CD4-positive, alpha-beta memory T cell (primary cell): ENCODE data around the gene TRIM2. TPM values are rescaled to one million over a fixed set of nuclear protein-coding genes. Genes with fewer than 3 reads are reported as not detected.

Experiments used
- CTCF ChIA-PET: fragments of 350-600 bp; sonication (Branson Sonifier 250); formaldehyde crosslinking; loops from one replicate; lab custom pipeline; 2021; ENCODE audit warnings: inconsistent platforms; ENCODE audit not compliant: partially characterized antibody; lab: Charles Lee
- POLR2A ChIA-PET: fragments of 350-600 bp; sonication (Branson Sonifier 250); formaldehyde crosslinking; loops from one replicate; lab custom pipeline; 2021; ENCODE audit not compliant: partially characterized antibody; lab: Charles Lee
- DNase-seq, 5 donors: peaks; one replicate each; pipeline versions ENCODE4 v3.0.0 to v3.0.0-alpha.2; 2020 to 2022; ENCODE audit warnings: mixed read lengths in 1 of 5
- H3K27ac ChIP-seq: one replicate; pipeline ENCODE4 v1.7.0; 2013; ENCODE audit warnings: low read depth, low read length
- H3K27me3 ChIP-seq: 2 replicates; pipeline ENCODE4 v1.7.0; 2013; ENCODE audit warnings: mild to moderate bottlenecking, low read length, moderate library complexity; ENCODE audit not compliant: insufficient read depth
- H3K36me3 ChIP-seq: 2 replicates; pipeline ENCODE4 v1.7.0; 2013; ENCODE audit warnings: mild to moderate bottlenecking, low read length, moderate library complexity; ENCODE audit not compliant: insufficient read depth
- H3K4me1 ChIP-seq: 2 replicates; pipeline ENCODE4 v1.7.0; 2013; ENCODE audit warnings: mild to moderate bottlenecking, low read length, moderate library complexity; ENCODE audit not compliant: insufficient read depth
- H3K4me3 ChIP-seq, 2 donors: one replicate each; pipeline ENCODE4 v1.7.0; 2013; ENCODE audit warnings: low read length in 2 of 2, mild to moderate bottlenecking in 1 of 2
- H3K9me3 ChIP-seq, 2 donors: one replicate each; pipeline ENCODE4 v1.7.0; 2013; ENCODE audit warnings: low read length in 2 of 2, control low read depth in 1 of 2; ENCODE audit not compliant: control insufficient read depth in 1 of 2
- H3K27ac Mint-ChIP-seq, 7 donors: one replicate each; pipeline ENCODE4 v1.8.0; 2020 to 2021; ENCODE audit warnings: mixed read lengths in 7 of 7, mild to moderate bottlenecking in 6 of 7, inconsistent platforms in 3 of 7, moderate library complexity in 3 of 7
- H3K27me3 Mint-ChIP-seq, 2 donors: one replicate each; pipeline ENCODE4 v1.8.0; 2020 to 2021; ENCODE audit warnings: mixed read lengths in 2 of 2
- H3K36me3 Mint-ChIP-seq, 2 donors: one replicate each; pipeline ENCODE4 v1.8.0; 2020 to 2021; ENCODE audit warnings: mixed read lengths in 2 of 2, inconsistent platforms in 1 of 2, mild to moderate bottlenecking in 1 of 2
- H3K4me1 Mint-ChIP-seq, 4 donors: one replicate each; pipeline ENCODE4 v1.8.0; 2020 to 2021; ENCODE audit warnings: mixed read lengths in 4 of 4, mild to moderate bottlenecking in 1 of 4
- H3K4me3 Mint-ChIP-seq, 8 donors: one replicate each; pipeline ENCODE4 v1.8.0; 2020 to 2021; ENCODE audit warnings: mixed read lengths in 8 of 8, mild to moderate bottlenecking in 7 of 8, moderate library complexity in 6 of 8, inconsistent platforms in 3 of 8
- H3K9me3 Mint-ChIP-seq, 8 donors: one replicate each; pipeline ENCODE4 v1.8.0; 2020 to 2021; ENCODE audit warnings: mixed read lengths in 8 of 8, mild to moderate bottlenecking in 5 of 8, inconsistent platforms in 3 of 8, moderate library complexity in 1 of 8
- intact Hi-C: fragments of 100-400 bp; cut with micrococcal nuclease; formaldehyde crosslinking; loops from one replicate; pipeline ENCODE4 v1.15.1; 2023
- polyA plus RNA-seq, 2 donors: library from polyadenylated mRNA; unstranded; fragments of 300-500 nt; fragmentation: Illumina TruSeq; gene quantifications; one replicate each; pipeline ENCODE4 v1.2.3, GENCODE V29; 2021
- total RNA-seq, 2 experiments: library from RNA; stranded (reverse); gene quantifications; one replicate each; pipeline ENCODE4 v1.2.3, GENCODE V29; 2021

Gene TRIM2
- total and polyA plus RNA-seq, 4 experiments from 2014 or later, result 7.5 to 12.3 (median 10.5) TPM

DNA sequence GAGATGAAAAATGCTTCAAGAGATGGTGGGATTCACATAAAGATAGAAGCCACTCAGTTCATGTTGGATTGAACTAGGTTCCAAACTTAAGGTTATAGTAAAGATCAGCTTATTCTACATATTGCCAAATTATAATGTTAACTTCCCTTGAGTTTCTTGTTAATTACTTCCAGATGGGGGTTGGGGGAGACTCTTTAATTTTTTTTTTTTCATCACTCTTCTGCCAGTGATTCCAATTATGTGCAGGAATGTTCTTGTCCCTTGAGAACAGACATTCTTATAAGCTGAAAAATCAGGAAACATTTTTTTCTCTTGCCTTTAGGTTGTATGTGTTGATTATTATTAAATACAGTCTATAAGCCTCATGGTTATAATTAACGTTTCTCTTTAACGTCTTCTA, 170.2 kb downstream of the TRIM2 start:
- ChIA-PET POLR2A (no interaction called here), CTCF (no interaction called here)
- Histone ChIP-seq H3K27me3 (no peaks in the 10 kb centered on the region), H3K9me3 (no peaks in the 10 kb centered on the region), H3K36me3 (no peaks in the 10 kb centered on the region), H3K27ac (no peak overlapping the region), H3K4me3 (no peak overlapping the region), H3K4me1 (no peaks in the 10 kb centered on the region)
- Mint-ChIP-seq H3K9me3 (peaks cover 0 to 11% (median 8%) of the 10 kb centered on the region in 8 donors), H3K4me1 (peaks cover 0 to 6% (median 2%) of the 10 kb centered on the region in 4 donors), H3K27me3 (no peaks in the 10 kb centered on the region), H3K4me3 (no peak overlapping the region), H3K36me3 (peaks cover 0 to 10% of the 10 kb centered on the region in 2 donors), H3K27ac (no peak overlapping the region)
- intact Hi-C loops, result no loop called here
- DNase-seq, result no peak

- Mint-ChIP-seq H3K36me3 (peaks cover 0 to 10% of the 10 kb centered on the region in 2 donors), H3K27ac (no peak overlapping the region)
- POLR2A ChIA-PET, result interaction anchor here (0.6 kb wide), 1 partner anchor 16 kb away, joined by 4 read pairs; no protein-coding TSS in a partner anchor
Observed at GRCh38 chr4:153375303-153375702, 171.1 kb downstream of the TRIM2 start.

DNA sequence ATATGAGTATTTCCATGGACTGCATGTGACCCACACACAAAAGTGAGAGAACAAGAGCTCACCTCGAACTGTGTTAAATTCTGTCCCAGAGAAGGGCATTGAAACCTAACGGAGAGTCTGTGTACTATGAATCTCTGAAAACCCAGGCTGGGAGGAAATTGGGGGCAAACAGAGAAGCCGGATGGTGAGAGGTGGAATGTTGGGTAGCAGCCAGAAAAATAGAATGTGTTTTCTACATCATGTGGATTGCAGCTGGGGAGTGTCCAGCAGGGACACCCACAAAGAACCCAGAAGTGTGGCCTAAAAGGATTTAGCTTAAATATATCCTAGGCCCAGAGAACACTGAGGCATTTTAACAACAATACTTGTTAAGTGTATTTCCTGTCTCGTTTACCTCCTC, 178.9 kb downstream of the TRIM2 start:
- H3K27ac ChIP-seq, result no peak overlapping the region
- H3K9me3 ChIP-seq, result no peaks in the 10 kb centered on the region
- Mint-ChIP-seq H3K9me3 (peaks cover 0 to 2% (median 0%) of the 10 kb centered on the region in 8 donors), H3K27me3 (no peaks in the 10 kb centered on the region), H3K4me3 (no peak overlapping the region), H3K27ac (no peak overlapping the region), H3K36me3 (no peaks in the 10 kb centered on the region), H3K4me1 (peaks cover 0 to 1% (median 0%) of the 10 kb centered on the region in 4 donors)
- no peak for DNase-seq
- ChIA-PET POLR2A (no interaction called here), CTCF (interaction anchor here (1.1 kb wide), 1 partner anchor 9 kb away, joined by 3 read pairs; no protein-coding TSS in a partner anchor)
- no peaks in the 10 kb centered on the region for H3K36me3 ChIP-seq
- H3K4me3 ChIP-seq, result no peak overlapping the region
- no peaks in the 10 kb centered on the region for H3K27me3 ChIP-seq
- intact Hi-C loops, result no loop called here
- no peaks in the 10 kb centered on the region for H3K4me1 ChIP-seq

More at GRCh38 chr4:153375303-153375702, 171.1 kb downstream of the TRIM2 start:
- no peak for DNase-seq
- H3K9me3 Mint-ChIP-seq, result peaks cover 0 to 11% (median 8%) of the 10 kb centered on the region in 8 donors
- no peaks in the 10 kb centered on the region for H3K9me3 ChIP-seq
- CTCF ChIA-PET, result interaction anchor here (1.0 to 1.3 kb wide), 3 partner anchors 11 to 57 kb away, joined by 3 read pairs; no protein-coding TSS in a partner anchor
- no peak overlapping the region for H3K27ac ChIP-seq
- no peaks in the 10 kb centered on the region for H3K27me3 ChIP-seq
- no peaks in the 10 kb centered on the region for H3K36me3 ChIP-seq
- peaks cover 0 to 6% (median 2%) of the 10 kb centered on the region in 4 donors for H3K4me1 Mint-ChIP-seq
- H3K4me3 ChIP-seq, result no peak overlapping the region
- no peaks in the 10 kb centered on the region for H3K4me1 ChIP-seq
- no peaks in the 10 kb centered on the region for H3K27me3 Mint-ChIP-seq
- intact Hi-C loops, result no loop called here
- H3K4me3 Mint-ChIP-seq, result no peak overlapping the region

DNA sequence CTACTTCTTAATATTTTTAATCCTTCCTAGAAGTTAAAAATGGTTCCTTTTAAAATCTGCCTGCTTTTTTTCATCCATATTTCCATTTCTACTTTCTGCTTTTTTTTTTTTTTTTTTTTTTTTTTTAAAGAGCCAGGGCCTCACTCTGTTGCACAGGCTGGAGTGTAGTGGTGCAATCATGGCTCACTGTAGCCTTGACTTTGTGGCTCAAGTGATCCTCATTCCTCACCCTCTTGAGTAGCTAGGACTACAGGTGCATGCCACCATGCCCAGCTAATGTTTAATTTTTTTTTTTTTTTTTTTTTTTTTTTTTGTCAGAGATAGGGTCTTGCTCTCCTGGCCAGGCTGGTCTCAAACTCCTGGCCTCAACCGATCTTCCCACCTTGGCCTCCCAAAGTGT, 179.9 kb downstream of the TRIM2 start:
- no peak overlapping the region for H3K4me3 Mint-ChIP-seq
- CTCF ChIA-PET, result interaction anchor here (1.0 kb wide), 1 partner anchor 135 kb away, joined by 3 read pairs; no protein-coding TSS in a partner anchor

DNA sequence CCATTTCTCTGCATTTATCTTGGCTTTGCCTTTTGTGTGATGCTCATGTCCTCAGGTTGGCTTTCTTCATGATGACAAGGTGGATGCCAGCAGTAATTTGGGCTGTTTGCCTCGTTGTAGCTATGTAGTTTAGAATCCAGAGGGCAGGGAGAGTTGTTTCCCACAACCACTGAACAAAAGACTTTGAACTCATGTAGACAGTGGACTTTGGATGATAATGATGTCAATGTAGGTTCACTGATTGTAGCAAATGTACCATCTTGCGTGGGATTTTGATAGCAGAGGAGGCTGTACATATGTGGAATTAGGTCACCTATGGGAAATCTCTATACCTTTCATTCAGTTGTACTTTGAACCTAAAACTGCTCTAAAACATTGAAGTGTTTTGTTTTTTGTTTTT, 181.5 kb downstream of the TRIM2 start:
- Mint-ChIP-seq H3K9me3 (peaks cover 0 to 2% (median 0%) of the 10 kb centered on the region in 8 donors), H3K4me1 (peaks cover 0 to 1% (median 0%) of the 10 kb centered on the region in 4 donors), H3K4me3 (no peak overlapping the region), H3K27me3 (no peaks in the 10 kb centered on the region), H3K36me3 (no peaks in the 10 kb centered on the region), H3K27ac (peak overlapping the region in 2 of 7 donors; percentile 23 to 32)
- Histone ChIP-seq H3K36me3 (no peaks in the 10 kb centered on the region), H3K9me3 (no peaks in the 10 kb centered on the region), H3K4me1 (no peaks in the 10 kb centered on the region), H3K27ac (no peak overlapping the region), H3K4me3 (no peak overlapping the region), H3K27me3 (no peaks in the 10 kb centered on the region)
- CTCF ChIA-PET, result interaction anchor here (0.7 kb wide), 2 partner anchors 34 to 50 kb away, joined by 4 to 6 read pairs; no protein-coding TSS in a partner anchor
- POLR2A ChIA-PET, result no interaction called here
- intact Hi-C loops, result no loop called here
- no peak for DNase-seq

More for the DNA sequence above, 179.9 kb downstream of the TRIM2 start:
- Mint-ChIP-seq H3K27me3 (no peaks in the 10 kb centered on the region), H3K9me3 (peaks cover 0 to 2% (median 0%) of the 10 kb centered on the region in 8 donors), H3K27ac (no peak overlapping the region), H3K36me3 (no peaks in the 10 kb centered on the region), H3K4me1 (peaks cover 0 to 1% (median 0%) of the 10 kb centered on the region in 4 donors)
- no peaks in the 10 kb centered on the region for H3K36me3 ChIP-seq
- H3K4me3 ChIP-seq, result no peak overlapping the region
- H3K9me3 ChIP-seq, result no peaks in the 10 kb centered on the region
- H3K27ac ChIP-seq, result no peak overlapping the region
- H3K27me3 ChIP-seq, result no peaks in the 10 kb centered on the region
- no peaks in the 10 kb centered on the region for H3K4me1 ChIP-seq
- intact Hi-C loops, result no loop called here
- no peak for DNase-seq
- POLR2A ChIA-PET, result no interaction called here

DNA sequence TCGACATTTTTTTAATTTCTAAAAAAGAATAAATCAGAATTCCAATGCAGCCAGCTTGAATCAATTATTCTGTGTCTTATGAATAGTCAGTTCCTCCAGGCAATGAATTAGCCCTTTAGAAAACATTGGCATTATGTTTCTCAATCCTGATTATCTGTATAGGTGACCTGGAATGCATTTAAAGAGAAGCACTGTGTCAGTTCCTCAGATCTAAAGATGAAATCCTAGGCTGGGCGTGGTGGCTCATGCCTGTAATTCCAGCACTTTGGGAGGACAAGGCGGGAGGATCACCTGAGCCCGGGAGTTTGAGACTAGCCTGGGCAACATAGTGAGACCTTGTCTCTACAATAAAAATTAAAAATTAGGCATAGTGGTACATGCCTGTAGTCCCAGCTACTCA, 183.7 kb downstream of the TRIM2 start:
- Histone ChIP-seq H3K4me3 (no peak overlapping the region), H3K27me3 (no peaks in the 10 kb centered on the region), H3K36me3 (no peaks in the 10 kb centered on the region), H3K9me3 (no peaks in the 10 kb centered on the region), H3K4me1 (no peaks in the 10 kb centered on the region), H3K27ac (no peak overlapping the region)
- CTCF ChIA-PET, result no interaction called here
- H3K9me3 Mint-ChIP-seq, result peaks cover 0 to 2% (median 0%) of the 10 kb centered on the region in 8 donors
- H3K4me3 Mint-ChIP-seq, result no peak overlapping the region
- peaks cover 0 to 1% (median 0%) of the 10 kb centered on the region in 4 donors for H3K4me1 Mint-ChIP-seq
- POLR2A ChIA-PET, result no interaction called here
- no peak overlapping the region for H3K27ac Mint-ChIP-seq
- DNase-seq, result no peak
- H3K27me3 Mint-ChIP-seq, result no peaks in the 10 kb centered on the region
- H3K36me3 Mint-ChIP-seq, result no peaks in the 10 kb centered on the region
- intact Hi-C loops, result no loop called here
